GM12891 (cell line): ENCODE results near the gene CARNS1.

Experiments
- DNase-seq: peaks from one replicate; pipeline ENCODE4 v3.0.0; 2011; ENCODE audit warnings: low spot score; ENCODE audit not compliant: insufficient read length
- FAIRE-seq: peaks from 2 replicates; lab custom pipeline; 2011; peaks lifted over from hg19 to GRCh38; lab: Jason Lieb, UNC
- PAX5 ChIP-seq: IDR thresholded peaks from 2 replicates; pipeline ENCODE4 v1.6.1; 2011; ENCODE audit warnings: low read length, moderate library complexity, mild to moderate bottlenecking; ENCODE audit not compliant: insufficient read depth, severe bottlenecking
- POLR2A ChIP-seq: IDR thresholded peaks from 2 replicates; pipeline ENCODE4 v1.6.1; 2011; ENCODE audit warnings: low read depth, low read length, control low read depth
- POLR2AphosphoS5 ChIP-seq: IDR thresholded peaks from 2 replicates; pipeline ENCODE4 v1.6.1; 2011; ENCODE audit warnings: low read depth, low read length, control low read depth
- POU2F2 ChIP-seq: IDR thresholded peaks from 2 replicates; pipeline ENCODE4 v1.6.1; 2011; ENCODE audit warnings: low read depth, mild to moderate bottlenecking, control low read depth, low read length, moderate library complexity
- SPI1 ChIP-seq: IDR thresholded peaks from 2 replicates; pipeline ENCODE4 v1.6.1; 2011; ENCODE audit warnings: low read depth, low read length, control low read depth
- TAF1 ChIP-seq: IDR thresholded peaks from 2 replicates; pipeline ENCODE4 v1.6.1; 2011; ENCODE audit warnings: low read depth, low read length, control low read depth

Gene CARNS1

DNA sequence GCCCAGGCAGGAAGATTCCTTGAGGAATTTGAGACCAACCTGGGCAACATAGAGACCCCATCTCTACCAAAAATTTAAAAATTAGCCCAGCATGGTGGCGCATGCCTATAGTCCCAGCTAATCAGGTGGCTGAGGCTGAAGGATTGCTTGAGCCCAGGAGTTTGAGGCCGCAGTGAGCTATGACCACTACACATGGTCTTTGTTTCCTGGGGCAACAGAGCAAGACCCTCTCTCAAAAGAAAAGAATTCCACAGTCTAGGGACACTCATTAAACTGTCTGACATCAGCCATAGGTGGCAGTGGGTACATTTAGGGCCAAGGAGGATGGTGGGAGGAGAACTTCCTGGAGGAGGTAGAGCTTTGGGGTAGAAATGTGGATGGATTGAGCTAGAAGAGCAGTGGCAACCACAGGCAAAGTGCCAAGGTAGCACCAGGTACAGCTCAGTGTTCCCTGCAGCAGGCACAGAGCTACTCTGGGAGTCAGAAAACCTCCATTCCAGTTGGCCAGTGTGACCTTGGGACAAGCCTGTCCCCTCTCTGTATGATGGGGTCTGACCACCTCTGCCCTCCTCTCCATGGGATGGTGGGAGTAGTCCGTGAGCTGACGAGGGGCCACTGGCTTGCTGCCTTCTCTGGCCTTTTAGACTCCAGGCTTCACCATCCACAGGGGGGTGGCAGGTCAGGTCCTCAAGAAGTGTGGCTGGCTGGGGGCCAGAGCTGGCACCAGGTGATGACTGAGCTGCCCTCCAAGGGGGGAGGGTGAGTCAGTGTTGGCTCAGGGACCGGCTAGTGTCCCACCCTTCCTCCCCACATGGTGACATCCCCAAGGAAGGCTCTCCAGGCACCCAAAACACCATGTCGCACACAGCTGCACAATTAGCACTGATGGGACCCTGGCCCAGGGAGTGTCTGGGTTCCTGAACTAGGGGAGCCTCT lies 38.3 kb upstream of the CARNS1 start:
- TF ChIP-seq PAX5 (no peak), POLR2AphosphoS5 (no peak), POLR2A (no peak), POU2F2 (no peak), SPI1 (no peak), TAF1 (no peak)
- DNase-seq = no peak
- FAIRE-seq = no peak

- DNase-seq = no peak
- FAIRE-seq = no peak
- no peak for TF ChIP-seq SPI1
- no peak for TF ChIP-seq TAF1
- no peak for TF ChIP-seq POU2F2
- no peak for TF ChIP-seq POLR2AphosphoS5
- TF ChIP-seq PAX5 = no peak
- no peak for TF ChIP-seq POLR2A
Observed at GRCh38 chr11:67378544-67378943, 36.9 kb upstream of the CARNS1 start.

GRCh38 chr11:67379061-67380058 lies 36.1 kb upstream of the CARNS1 start:
- no peak for DNase-seq
- TF ChIP-seq PAX5 (no peak), POLR2AphosphoS5 (no peak), POLR2A (no peak), TAF1 (no peak), POU2F2 (no peak), SPI1 (no peak)
- FAIRE-seq = no peak

- FAIRE-seq (peak; percentile 23), DNase-seq (no peak)
- TF ChIP-seq POLR2A = no peak
- TF ChIP-seq SPI1 = no peak
- no peak for TF ChIP-seq POU2F2
- TF ChIP-seq TAF1 = no peak
- TF ChIP-seq POLR2AphosphoS5 = no peak
- no peak for TF ChIP-seq PAX5
Observed at GRCh38 chr11:67381244-67381972, 34.1 kb upstream of the CARNS1 start.

- TF ChIP-seq POLR2A (no peak), PAX5 (no peak), SPI1 (no peak), POU2F2 (no peak), POLR2AphosphoS5 (no peak), TAF1 (no peak)
- FAIRE-seq = peak; percentile 75
- DNase-seq = no peak
Observed at GRCh38 chr11:67382276-67383136, 33.0 kb upstream of the CARNS1 start.

DNA sequence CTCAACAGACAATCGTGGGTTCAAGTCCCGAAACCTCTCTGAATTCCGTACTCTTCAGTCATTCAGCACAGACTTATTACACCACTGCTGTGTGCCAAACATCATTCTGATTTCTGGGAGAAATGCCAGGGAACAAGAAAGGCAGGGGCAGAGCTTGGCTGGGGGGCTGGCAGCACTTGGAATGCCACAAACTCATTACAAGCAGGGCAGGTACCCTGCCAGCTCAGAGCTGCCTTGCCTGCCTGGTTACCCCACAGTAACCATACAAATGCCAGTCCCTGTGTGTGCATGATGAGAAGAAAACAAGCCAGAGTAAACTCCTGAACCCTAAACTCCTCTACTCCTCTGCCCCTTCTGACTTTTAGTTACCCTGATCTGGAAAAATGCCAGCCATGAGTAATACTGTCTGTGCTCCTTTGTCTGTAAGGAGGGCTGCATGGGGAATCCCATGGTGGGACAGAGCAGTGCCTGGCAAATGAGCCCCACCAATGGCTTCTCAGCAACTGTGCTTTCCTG lies 30.6 kb upstream of the CARNS1 start:
- TF ChIP-seq POU2F2 (no peak), SPI1 (no peak), PAX5 (no peak), POLR2A (no peak), TAF1 (no peak), POLR2AphosphoS5 (no peak)
- DNase-seq (no peak), FAIRE-seq (no peak)

DNA sequence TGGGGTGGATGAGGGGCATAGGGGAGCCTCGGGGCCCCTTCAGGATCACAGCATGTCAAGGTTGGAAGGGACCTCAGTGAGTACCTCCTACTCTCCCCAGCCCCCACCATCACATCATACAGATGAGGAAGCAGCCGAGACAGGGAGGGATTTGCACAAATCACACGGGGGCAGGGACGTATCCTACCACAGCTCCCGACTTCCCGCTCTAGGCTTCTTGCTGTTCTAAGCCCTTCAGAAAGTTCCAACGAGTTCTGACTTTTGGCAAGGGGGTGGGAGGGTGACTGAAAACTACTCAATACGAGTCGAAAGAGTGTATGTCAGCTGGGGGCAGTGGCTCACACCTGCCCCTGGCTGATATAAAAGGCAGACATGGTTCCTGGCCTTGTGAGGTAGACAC lies 28.4 kb upstream of the CARNS1 start:
- FAIRE-seq (no peak), DNase-seq (no peak)
- TF ChIP-seq PAX5 (no peak), POU2F2 (no peak), POLR2A (no peak), POLR2AphosphoS5 (no peak), TAF1 (no peak), SPI1 (no peak)

DNA sequence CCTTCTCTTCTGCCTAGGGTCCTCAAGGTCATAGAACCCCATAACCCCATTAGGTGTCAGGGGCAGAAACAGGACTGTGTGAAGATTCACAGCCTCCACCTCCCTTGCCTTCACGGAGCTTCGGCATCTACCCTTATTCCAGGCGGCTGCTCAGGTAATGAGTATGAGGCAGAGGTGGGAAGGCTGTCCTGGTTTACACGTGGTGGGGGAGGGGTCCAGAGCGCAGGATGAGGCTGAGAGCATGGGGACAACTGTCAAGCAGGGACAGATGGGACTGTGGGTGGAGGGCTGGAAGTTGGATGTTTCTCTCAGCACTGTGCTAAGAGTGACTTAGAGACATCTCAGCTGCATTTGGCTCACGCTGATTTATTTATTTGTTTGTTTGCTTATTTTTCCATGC lies 28.0 kb upstream of the CARNS1 start:
- TF ChIP-seq POLR2A (no peak), TAF1 (no peak), POLR2AphosphoS5 (no peak)
- no peak for FAIRE-seq
- DNase-seq = no peak

DNA sequence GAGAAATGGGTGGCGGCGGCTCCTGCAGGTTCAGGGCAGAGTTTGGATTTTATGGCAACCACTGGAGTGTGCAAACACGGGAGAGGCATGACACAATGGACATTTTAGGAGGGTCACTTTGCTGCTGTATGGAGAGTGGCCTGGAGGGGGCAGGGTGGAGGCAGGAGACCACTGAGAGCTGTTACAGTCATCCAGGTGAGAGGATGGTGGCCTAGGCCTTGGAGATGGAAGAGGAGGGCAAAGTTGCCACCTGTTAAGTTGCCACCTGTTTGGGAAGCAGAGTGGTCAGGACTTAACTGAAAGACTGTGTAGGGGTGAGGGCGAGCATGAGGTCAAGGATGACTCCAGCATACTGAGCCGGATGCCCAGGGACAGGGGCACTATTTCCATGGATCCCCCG lies 26.0 kb upstream of the CARNS1 start:
- TF ChIP-seq TAF1 = no peak
- TF ChIP-seq SPI1 = no peak
- no peak for TF ChIP-seq PAX5
- no peak for TF ChIP-seq POLR2A
- TF ChIP-seq POU2F2 = no peak
- TF ChIP-seq POLR2AphosphoS5 = no peak
- DNase-seq (no peak), FAIRE-seq (peak; percentile 13)
